GM12874 (cell line): ENCODE measurements around the gene GLTP.

Experiments used
- CTCF ChIP-seq: IDR thresholded peaks from 2 replicates; pipeline ENCODE4 v1.5.1; 2011; ENCODE audit warnings: low read depth, mild to moderate bottlenecking, control low read depth, low read length, moderate library complexity; ENCODE audit not compliant: insufficient read depth

GLTP gene

GRCh38 chr12:109914461-109914860, 34.1 kb upstream of the GLTP start:
- TF ChIP-seq CTCF: no peak

GRCh38 chr12:109912855-109913321, 32.5 kb upstream of the GLTP start:
- no peak for TF ChIP-seq CTCF

- TF ChIP-seq CTCF: peak; percentile 48; the same call in 1 of the 2 replicates
These were observed 30.6 kb upstream of the GLTP start for GRCh38 chr12:109910969-109911348.

- TF ChIP-seq CTCF: no peak
These were observed 30.1 kb upstream of the GLTP start for GRCh38 chr12:109910254-109910968.

GRCh38 chr12:109905301-109905700, 25.0 kb upstream of the GLTP start:
- no peak for TF ChIP-seq CTCF

- no peak for TF ChIP-seq CTCF
These were observed 22.6 kb upstream of the GLTP start for GRCh38 chr12:109902891-109903418.

GRCh38 chr12:109900752-109901580, 20.6 kb upstream of the GLTP start:
- TF ChIP-seq CTCF: no peak
